NB4 (cell line): ENCODE measurements around the gene KRT17.

Experiments used
- DNase-seq: peaks from one replicate; pipeline ENCODE4 v3.0.0; 2010; ENCODE audit warnings: low read depth
- H3K4me3 ChIP-seq: one replicate; pipeline ENCODE4 v1.5.1; 2011; ENCODE audit warnings: mild to moderate bottlenecking, low read depth, low read length, moderate library complexity
- MYC ChIP-seq: IDR thresholded peaks from 2 replicates; pipeline ENCODE4 v1.6.1; 2011; ENCODE audit warnings: low read depth, low read length
- POLR2A ChIP-seq: IDR thresholded peaks from 2 replicates; pipeline ENCODE4 v1.6.1; 2011; ENCODE audit warnings: mild to moderate bottlenecking; ENCODE audit not compliant: insufficient read length; ENCODE audit errors: extremely low read depth
- TF ChIP-seq, protein P1 (sequence below): IDR thresholded peaks from 2 replicates; pipeline ENCODE4 v1.6.1; 2011; ENCODE audit warnings: low read depth, low read length
- TF ChIP-seq, protein P2 (sequence below): IDR thresholded peaks from one replicate; pipeline ENCODE4 v1.5.1; 2012; ENCODE audit warnings: low read depth, low read length

KRT17 gene

DNA sequence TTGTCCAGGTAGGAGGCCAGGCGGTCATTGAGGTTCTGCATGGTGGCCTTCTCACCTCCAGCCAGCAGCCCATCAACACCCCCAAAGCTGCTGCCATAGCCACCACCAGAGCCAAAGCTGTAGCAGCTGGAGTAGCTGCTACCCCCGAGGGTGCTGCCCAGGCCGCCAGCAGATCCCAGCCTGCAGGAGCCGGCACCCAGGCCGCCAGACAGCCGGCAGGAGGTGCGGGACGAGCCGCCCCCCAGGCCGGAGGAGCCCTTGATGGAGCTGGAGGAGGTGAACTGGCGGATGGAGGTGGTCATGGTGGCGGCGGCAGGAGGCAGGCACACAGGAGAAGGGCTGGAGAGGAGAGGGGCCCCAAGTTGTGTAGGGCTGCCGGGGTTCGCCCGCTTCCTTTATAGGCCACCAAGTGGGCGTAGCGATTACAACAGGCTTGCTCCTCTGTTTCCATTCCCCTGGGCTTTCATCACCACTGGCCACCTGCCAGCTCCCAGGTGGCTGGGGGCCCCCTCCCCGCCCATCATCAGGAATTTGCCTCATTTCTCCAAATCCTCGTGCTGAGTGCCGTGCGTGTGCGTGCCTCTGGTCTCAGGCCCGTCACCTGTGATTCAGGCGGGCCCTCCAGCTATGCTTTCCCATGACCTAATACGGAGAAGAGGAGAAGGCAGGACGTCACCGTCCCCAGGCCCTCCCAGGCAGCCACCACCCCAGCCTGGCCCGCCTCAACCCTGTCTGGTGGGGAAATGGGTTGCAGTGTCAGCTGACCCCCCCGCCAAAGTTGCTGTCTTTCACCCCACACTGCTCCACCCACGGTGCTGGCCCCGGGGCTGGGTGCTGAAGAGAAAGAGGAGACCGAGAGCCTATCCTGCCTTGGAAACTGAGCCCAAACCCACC is at the start of gene KRT17:
Gene KRT17, minus strand, starts transcription at position 368 of the 894 bp plus-strand sequence. Its CDS starts 66 bp downstream, at position 302.
- peak; percentile 46 for DNase-seq
- TF ChIP-seq, protein P1, sequence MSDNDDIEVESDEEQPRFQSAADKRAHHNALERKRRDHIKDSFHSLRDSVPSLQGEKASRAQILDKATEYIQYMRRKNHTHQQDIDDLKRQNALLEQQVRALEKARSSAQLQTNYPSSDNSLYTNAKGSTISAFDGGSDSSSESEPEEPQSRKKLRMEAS = no peak
- TF ChIP-seq, protein P2, sequence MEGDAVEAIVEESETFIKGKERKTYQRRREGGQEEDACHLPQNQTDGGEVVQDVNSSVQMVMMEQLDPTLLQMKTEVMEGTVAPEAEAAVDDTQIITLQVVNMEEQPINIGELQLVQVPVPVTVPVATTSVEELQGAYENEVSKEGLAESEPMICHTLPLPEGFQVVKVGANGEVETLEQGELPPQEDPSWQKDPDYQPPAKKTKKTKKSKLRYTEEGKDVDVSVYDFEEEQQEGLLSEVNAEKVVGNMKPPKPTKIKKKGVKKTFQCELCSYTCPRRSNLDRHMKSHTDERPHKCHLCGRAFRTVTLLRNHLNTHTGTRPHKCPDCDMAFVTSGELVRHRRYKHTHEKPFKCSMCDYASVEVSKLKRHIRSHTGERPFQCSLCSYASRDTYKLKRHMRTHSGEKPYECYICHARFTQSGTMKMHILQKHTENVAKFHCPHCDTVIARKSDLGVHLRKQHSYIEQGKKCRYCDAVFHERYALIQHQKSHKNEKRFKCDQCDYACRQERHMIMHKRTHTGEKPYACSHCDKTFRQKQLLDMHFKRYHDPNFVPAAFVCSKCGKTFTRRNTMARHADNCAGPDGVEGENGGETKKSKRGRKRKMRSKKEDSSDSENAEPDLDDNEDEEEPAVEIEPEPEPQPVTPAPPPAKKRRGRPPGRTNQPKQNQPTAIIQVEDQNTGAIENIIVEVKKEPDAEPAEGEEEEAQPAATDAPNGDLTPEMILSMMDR = no peak
- TF ChIP-seq POLR2A = no peak
- TF ChIP-seq MYC = no peak
- no peak within 1 kb of the TSS for H3K4me3 ChIP-seq

DNA sequence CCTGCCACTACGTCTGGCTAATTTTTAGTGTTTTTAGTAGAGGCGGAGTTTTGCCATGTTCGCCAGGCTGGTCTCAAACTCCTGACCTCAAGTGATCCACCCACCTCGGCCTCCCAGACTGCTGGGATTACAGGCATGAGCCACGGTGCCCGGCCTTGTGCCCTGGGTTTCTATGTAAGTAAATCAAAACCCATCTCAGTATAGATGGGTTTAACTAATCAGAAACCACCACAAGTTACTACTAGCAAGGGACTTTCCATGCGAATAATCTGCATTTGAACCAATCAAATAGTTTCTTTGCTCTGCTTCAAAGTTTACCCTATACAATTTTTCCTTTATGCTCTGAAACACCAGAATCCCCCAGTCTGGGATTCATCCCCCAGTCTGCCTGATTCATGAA is 47.8 kb upstream of the KRT17 start:
- no peak for TF ChIP-seq POLR2A
- TF ChIP-seq MYC = no peak
- TF ChIP-seq, protein P2 = no peak
- TF ChIP-seq, protein P1 = no peak

DNA sequence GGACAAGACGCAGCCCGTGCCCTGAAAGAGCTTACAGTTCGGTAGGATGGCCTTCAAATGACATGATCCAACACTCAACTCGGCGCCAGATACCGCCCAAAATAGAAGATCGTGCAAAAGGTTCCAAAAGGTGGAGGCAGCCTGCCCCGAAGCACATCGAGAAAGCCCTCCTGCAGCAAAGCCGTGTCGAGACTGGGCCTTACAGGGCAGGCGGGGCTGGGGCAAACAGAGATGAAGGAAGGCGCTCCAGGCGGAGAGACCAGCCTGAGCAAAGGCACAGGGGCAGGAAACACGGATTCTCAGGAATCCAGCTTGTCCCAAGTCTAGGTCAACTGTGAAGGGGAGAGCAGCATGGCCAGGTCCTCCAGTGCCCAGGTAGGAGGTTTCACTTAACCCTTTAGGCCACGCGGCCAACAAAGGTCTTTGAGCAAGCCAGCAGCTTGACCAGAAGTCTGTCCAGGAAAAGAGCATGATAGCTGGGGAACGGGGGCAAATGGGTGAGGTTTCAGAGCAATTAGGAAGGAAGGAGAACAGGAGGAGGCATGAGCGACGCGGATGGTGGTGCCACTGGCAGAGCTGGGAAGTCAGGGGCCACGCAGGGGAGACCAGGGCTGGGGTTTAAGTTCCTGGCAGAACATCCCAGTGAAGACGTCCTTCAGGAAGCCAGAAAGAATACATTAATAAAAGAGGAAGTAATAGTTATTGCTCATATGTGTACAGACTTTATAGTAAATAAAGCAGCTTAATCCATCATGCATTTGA is 43.1 kb upstream of the KRT17 start:
- DNase-seq = peak; percentile 33
- no peak overlapping the region for H3K4me3 ChIP-seq
- TF ChIP-seq, protein P1 = no peak
- TF ChIP-seq, protein P2 = no peak
- no peak for TF ChIP-seq MYC
- no peak for TF ChIP-seq POLR2A

More for the DNA sequence above, 47.8 kb upstream of the KRT17 start:
- no peak overlapping the region for H3K4me3 ChIP-seq
- DNase-seq = no peak

DNA sequence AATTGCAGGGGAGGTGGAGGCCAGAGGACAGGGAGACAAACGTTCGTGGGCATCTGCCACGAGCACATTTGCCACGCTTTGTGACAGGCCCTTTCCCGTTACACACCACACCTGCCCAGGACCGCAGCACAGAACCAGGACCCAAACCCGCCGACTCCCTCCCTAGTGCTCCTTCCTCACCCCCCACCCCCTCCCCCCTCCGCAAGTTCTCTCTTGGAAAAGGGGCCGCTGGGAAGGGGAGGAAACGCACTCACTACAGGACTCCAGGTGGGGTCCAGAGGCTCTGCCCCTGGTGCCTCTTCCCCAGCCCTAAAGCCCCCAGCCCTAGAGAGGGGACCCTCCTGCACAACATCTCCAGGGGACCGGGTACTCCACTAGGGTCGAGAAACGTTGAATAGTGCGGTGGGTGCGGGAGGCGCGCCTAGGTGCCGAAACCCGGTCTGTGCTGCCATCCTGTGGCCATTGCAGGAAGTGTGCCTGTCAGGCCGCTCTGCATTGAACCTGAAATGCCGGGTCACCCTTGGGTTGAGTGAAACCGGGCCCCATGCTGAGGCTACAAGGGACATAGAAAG is 42.4 kb upstream of the KRT17 start:
- no peak overlapping the region for H3K4me3 ChIP-seq
- TF ChIP-seq POLR2A (no peak), MYC (peak; percentile 6; the same call in 1 of the 2 replicates)
- TF ChIP-seq, protein P1 = peak; percentile 47; the same call in 1 of the 2 replicates
- TF ChIP-seq, protein P2 = peak; percentile 79
- DNase-seq = peak; percentile 79

DNA sequence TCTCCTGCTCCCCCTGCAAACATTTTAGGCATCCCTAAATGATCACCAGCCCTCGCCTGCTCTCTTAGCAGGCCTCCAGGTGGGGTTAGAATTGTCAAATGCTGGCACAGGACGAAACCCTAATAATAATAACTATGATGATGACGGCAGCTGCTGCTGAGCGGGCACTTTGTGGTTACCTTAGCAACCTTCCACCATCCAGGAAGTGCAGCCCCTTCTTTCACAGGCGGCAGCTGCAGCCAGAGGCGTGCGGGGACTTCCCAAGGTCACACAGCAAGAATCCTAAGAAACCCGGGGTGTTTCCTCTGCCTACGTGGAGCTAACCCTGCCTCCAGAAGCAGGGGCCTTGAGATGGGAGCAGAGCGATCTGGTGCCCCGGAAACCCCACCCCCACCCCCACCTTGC is 41.9 kb upstream of the KRT17 start:
- TF ChIP-seq, protein P2 = no peak
- TF ChIP-seq MYC = no peak
- TF ChIP-seq, protein P1 = no peak
- DNase-seq = peak; percentile 36
- no peak overlapping the region for H3K4me3 ChIP-seq
